Endothelial cell of umbilical vein (primary cell): Measurements from ENCODE around the gene CHID1. TPM values are rescaled to one million over a fixed set of nuclear protein-coding genes. Genes with fewer than 3 reads are reported as not detected.

ENCODE experiments used
- BruUV-seq: library from RNA; stranded (reverse); fragments of 400-500 nt; replicated peaks from 2 replicates; lab custom pipeline; 2021; lab: Mats Ljungman, UMichigan
- CTCF ChIA-PET: fragments of 300-600, 350-600 bp; sonication (Branson Sonifier 250); formaldehyde crosslinking; loops from one replicate; lab custom pipeline; 2021; ENCODE audit warnings: antibody characterized with exemption, inconsistent platforms; lab: Charles Lee
- POLR2A ChIA-PET: fragments of 300-600, 350-600 bp; sonication (Branson Sonifier 250); formaldehyde crosslinking; loops from one replicate; lab custom pipeline; 2021; ENCODE audit warnings: antibody characterized with exemption, inconsistent platforms; lab: Charles Lee
- DNase-seq: peaks from one replicate; pipeline ENCODE4 v3.0.0-alpha.2; 2011; ENCODE audit warnings: low read depth, low spot score
- FAIRE-seq: peaks from 2 replicates; lab custom pipeline; 2011; peaks lifted over from hg19 to GRCh38; lab: Jason Lieb, UNC
- H2AFZ ChIP-seq: 2 replicates; pipeline ENCODE4 v1.6.0; 2012; ENCODE audit warnings: low read depth, low read length, control low read depth, inconsistent platforms
- H3K27ac ChIP-seq: 2 replicates; pipeline ENCODE4 v1.5.1; 2011; ENCODE audit warnings: low read depth, mild to moderate bottlenecking, control low read depth, low read length, moderate library complexity; ENCODE audit not compliant: insufficient read depth
- H3K27me3 ChIP-seq, 2 experiments: 2 replicates each; pipeline versions ENCODE4 v1.6.0 to v1.6.1; 2011; ENCODE audit warnings: low read length in 2 of 2, mixed read lengths in 1 of 2; ENCODE audit not compliant: control insufficient read depth in 2 of 2, insufficient read depth in 2 of 2
- H3K36me3 ChIP-seq, 2 experiments: 2 replicates in 1 of 2; 3 replicates in 1 of 2; pipeline ENCODE4 v1.5.1; 2011; ENCODE audit warnings: low read length in 2 of 2, mild to moderate bottlenecking in 1 of 2, moderate library complexity in 1 of 2; ENCODE audit not compliant: control insufficient read depth in 2 of 2, insufficient read depth in 2 of 2; ENCODE audit errors: extremely low read depth in 1 of 2
- H3K4me1 ChIP-seq: 3 replicates; pipeline ENCODE4 v1.5.1; 2011; ENCODE audit warnings: mild to moderate bottlenecking, low read length; ENCODE audit not compliant: control insufficient read depth, insufficient read depth; ENCODE audit errors: extremely low read depth
- H3K4me2 ChIP-seq: 2 replicates; pipeline ENCODE4 v1.6.1; 2011; ENCODE audit warnings: low read length, control low read depth, mixed read lengths; ENCODE audit not compliant: insufficient read depth
- H3K4me3 ChIP-seq, 3 experiments: fragments of 200-600 bp in 1 of 3; sonication (generic), shearing (Covaris generic) in 1 of 3; replicated peaks in 1 of 3; 2 replicates each; pipeline ENCODE4 v1.5.1; 2011 to 2016; ENCODE audit warnings: control low read depth in 3 of 3, low read length in 3 of 3, mild to moderate bottlenecking in 2 of 3, inconsistent platforms in 1 of 3, low read depth in 1 of 3, moderate library complexity in 1 of 3; ENCODE audit not compliant: insufficient read depth in 1 of 3
- H3K79me2 ChIP-seq: 2 replicates; pipeline ENCODE4 v1.6.0; 2012; ENCODE audit warnings: low read length, inconsistent platforms; ENCODE audit not compliant: control insufficient read depth, insufficient read depth
- H3K9ac ChIP-seq: replicated peaks from 2 replicates; pipeline ENCODE3; 2011; ENCODE audit warnings: low read length, control low read depth; ENCODE audit not compliant: insufficient read depth; ENCODE audit errors: extremely low read depth
- H3K9me1 ChIP-seq: replicated peaks from 3 replicates; pipeline ENCODE4 v1.6.0; 2011; ENCODE audit warnings: mild to moderate bottlenecking, low read length; ENCODE audit not compliant: control insufficient read depth, insufficient read depth; ENCODE audit errors: extremely low read depth
- H3K9me3 ChIP-seq: replicated peaks from 2 replicates; pipeline ENCODE4 v1.5.1; 2012; ENCODE audit warnings: low read length, inconsistent platforms; ENCODE audit not compliant: control insufficient read depth, insufficient read depth
- H4K20me1 ChIP-seq: replicated peaks from 2 replicates; pipeline ENCODE3; 2011; ENCODE audit warnings: mild to moderate bottlenecking, low read length; ENCODE audit not compliant: control insufficient read depth, insufficient read depth; ENCODE audit errors: extremely low read depth
- CTCF ChIP-seq, 2 donors: IDR thresholded peaks; 1 replicate in 1 of 2; 2 replicates in 1 of 2; pipeline ENCODE4 v1.5.1; 2011; ENCODE audit warnings: low read length in 2 of 2, mild to moderate bottlenecking in 2 of 2, moderate library complexity in 2 of 2, control low read depth in 1 of 2, inconsistent platforms in 1 of 2, low read depth in 1 of 2; ENCODE audit not compliant: insufficient read depth in 1 of 2; ENCODE audit errors: extremely low read depth in 1 of 2
- EZH2 ChIP-seq: IDR thresholded peaks from 2 replicates; pipeline ENCODE4 v1.6.1; 2012; ENCODE audit warnings: borderline replicate concordance, low read depth, mild to moderate bottlenecking, moderate library complexity, low read length, inconsistent platforms; ENCODE audit not compliant: severe bottlenecking
- GATA2 ChIP-seq: IDR thresholded peaks from 2 replicates; pipeline ENCODE4 v1.7.0; 2011; ENCODE audit warnings: low read depth, mild to moderate bottlenecking, moderate library complexity, mixed read lengths, low read length; ENCODE audit not compliant: insufficient read length, insufficient read depth
- POLR2AphosphoS5 ChIP-seq: IDR thresholded peaks from 2 replicates; pipeline ENCODE4 v1.6.1; 2012; ENCODE audit warnings: low read depth, mild to moderate bottlenecking, control low read depth, low read length, moderate library complexity; ENCODE audit not compliant: insufficient read depth
- dilution Hi-C: fragments of 300-500 bp; cut with MboI; formaldehyde crosslinking; loops from one replicate; pipeline ENCODE4 v1.15.0; 2019; ENCODE audit warnings: low sequenced_read_pairs; ENCODE audit not compliant: extremely low pct_ligation_motif_present
- intact Hi-C: fragments of 100-400 bp; cut with micrococcal nuclease; formaldehyde crosslinking; loops from one replicate; pipeline ENCODE4 v1.10.0; 2022
- polyA plus RNA-seq, 4 experiments: library from polyadenylated mRNA; depleted of rRNA in 3 of 4; stranded (reverse) in 3 of 4; unstranded in 1 of 4; fragments of >200 nt; gene quantifications; 2 replicates each; pipeline versions ENCODE4 v1.2.1 to v1.2.3, GENCODE V29; 2011 to 2012; ENCODE audit warnings: missing spikeins in 1 of 4
- total RNA-seq: library from RNA; stranded (reverse); gene quantifications from 2 replicates; pipeline ENCODE4 v1.2.3, GENCODE V29; 2021

Gene CHID1
- total and polyA plus RNA-seq, 2 donors (not counting 3 experiments of a cell fraction or from before 2014, with no cell fraction given) = 89.8 to 107 TPM

GRCh38 chr11:863023-863909, 47.3 kb downstream of the CHID1 start:
- H3K27ac ChIP-seq = no peak overlapping the region

DNA sequence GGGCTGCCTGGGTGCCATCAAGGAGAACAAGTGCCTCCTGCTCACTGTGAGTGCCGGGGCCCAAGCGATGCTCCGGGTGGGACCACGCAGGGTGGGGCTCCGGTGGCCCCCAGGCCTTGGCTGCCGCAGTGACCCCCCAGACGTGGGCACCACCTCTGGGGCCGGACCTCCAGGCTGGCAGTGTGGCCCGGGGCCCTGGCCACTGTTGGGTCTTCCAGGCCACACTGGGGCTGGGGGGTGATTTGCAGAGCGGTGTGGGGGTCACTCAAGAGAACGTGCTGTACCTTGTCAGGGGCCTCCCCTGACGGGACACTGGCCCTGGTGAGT, 48.0 kb downstream of the CHID1 start:
- no TSS peak for BruUV-seq
- Histone ChIP-seq H3K9me3 (no peaks in the 10 kb centered on the region), H3K36me3 (peaks cover 0 to 11% of the 10 kb centered on the region in 2 experiments), H3K4me2 (no peak overlapping the region), H2AFZ (no peak overlapping the region), H3K4me1 (no peaks in the 10 kb centered on the region), H4K20me1 (no peaks in the 10 kb centered on the region), H3K27me3 (no peaks in the 10 kb centered on the region), H3K9me1 (no peaks in the 10 kb centered on the region), H3K79me2 (no peaks in the 10 kb centered on the region), H3K27ac (no peak overlapping the region), H3K4me3 (no peak overlapping the region), H3K9ac (no peak overlapping the region)
- no peak for FAIRE-seq
- ChIA-PET CTCF (no interaction called here), POLR2A (no interaction called here)
- dilution Hi-C loops = no loop called here
- no peak for TF ChIP-seq GATA2
- TF ChIP-seq EZH2 = no peak
- TF ChIP-seq CTCF (IDR thresholded peaks at IDR 0.05; ENCODE audit: extremely low read depth in 1 of 2, insufficient read depth in 1 of 2, low read depth in 1 of 2, low read length in 2 of 2) = no peak
- intact Hi-C loops = no loop called here
- no peak for DNase-seq

More at GRCh38 chr11:863023-863909, 47.3 kb downstream of the CHID1 start:
- Histone ChIP-seq H2AFZ (no peak overlapping the region), H3K4me1 (no peaks in the 10 kb centered on the region), H3K36me3 (peaks cover 0 to 11% of the 10 kb centered on the region in 2 experiments), H3K4me2 (no peak overlapping the region), H3K9ac (no peak overlapping the region), H3K9me3 (no peaks in the 10 kb centered on the region), H3K27me3 (no peaks in the 10 kb centered on the region), H3K4me3 (no peak overlapping the region), H3K79me2 (no peaks in the 10 kb centered on the region), H4K20me1 (no peaks in the 10 kb centered on the region), H3K9me1 (no peaks in the 10 kb centered on the region)
- dilution Hi-C loops (no loop called here), intact Hi-C loops (no loop called here)
- FAIRE-seq (no peak), DNase-seq (no peak)
- CTCF ChIA-PET = no interaction called here
- TF ChIP-seq POLR2AphosphoS5 (no peak), EZH2 (no peak), GATA2 (no peak)
- POLR2A ChIA-PET = no interaction called here
- BruUV-seq = no TSS peak
